Activated CD4-positive, alpha-beta T cell treated with anti-CD3 and anti-CD28 coated beads, Interleukin-2, amount 50 U/mL, for 1 hour (primary cell): Measurements from ENCODE around the gene CLEC16A.
"Not testable (repeated sequence)": the region's sequence is repeated elsewhere in the genome, so short reads cannot be mapped to it uniquely, and the experiment has no call there.

Experiments
- DNase-seq: peaks from one replicate; pipeline ENCODE4 v3.0.0-alpha.2; 2020

The CLEC16A gene

DNA sequence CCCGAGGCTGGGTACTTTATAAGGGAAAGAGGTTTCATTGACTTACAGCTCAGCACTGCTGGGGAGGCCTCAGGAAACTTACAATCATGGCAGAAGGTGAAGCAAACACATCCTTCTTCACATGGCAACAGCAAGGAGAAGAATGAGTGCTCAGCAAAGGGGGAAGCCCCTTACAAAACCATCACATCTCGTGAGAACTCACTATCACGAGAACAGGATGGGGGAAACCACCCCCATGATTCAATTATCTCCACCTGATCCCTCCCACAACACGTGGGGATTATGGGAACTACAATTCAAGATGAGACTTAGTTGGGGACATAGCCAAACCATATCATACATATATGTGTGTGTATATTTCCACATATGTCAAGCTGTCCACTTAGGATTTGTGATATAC lies 22.2 kb downstream of the CLEC16A start:
- not testable (repeated sequence) for DNase-seq

DNA sequence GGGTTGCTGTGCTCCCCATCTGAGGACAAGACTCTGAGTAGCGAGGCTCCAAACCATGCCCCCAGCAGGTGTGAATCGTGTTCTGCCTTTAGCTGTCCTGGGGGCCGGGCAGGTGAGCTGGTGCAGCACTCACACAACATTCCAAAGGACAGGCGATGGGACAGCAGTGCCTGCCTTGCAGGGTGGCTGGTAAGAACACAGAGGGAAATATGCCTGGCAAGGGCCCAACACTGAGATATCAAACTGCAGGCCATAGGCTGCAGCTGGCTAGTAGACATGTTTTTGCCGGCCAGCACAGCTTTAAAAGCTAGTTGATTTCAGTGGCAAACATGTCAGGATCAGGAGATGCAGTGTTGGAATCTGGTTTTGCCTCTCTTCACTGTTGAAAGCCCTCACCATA lies 23.6 kb downstream of the CLEC16A start:
- DNase-seq, result no peak

DNA sequence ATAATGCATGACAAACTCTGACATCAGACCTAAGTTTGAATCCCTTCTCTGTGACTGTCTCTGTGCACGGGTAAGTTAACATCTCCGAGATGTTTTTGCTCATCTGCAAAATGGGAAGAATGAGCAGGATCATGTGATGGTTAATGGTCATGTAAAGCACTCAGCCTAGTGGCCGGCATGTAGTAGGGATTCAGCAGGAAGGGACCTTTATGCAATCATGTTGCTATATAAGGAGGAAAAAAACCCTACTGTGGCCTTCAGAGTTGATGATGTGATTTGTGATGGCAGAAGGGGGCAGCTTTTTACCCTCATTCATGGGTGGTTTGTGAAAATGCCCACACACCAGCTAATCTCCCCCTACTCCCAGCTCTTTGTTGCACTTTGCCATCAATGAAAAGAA lies 24.1 kb downstream of the CLEC16A start:
- no peak for DNase-seq

DNA sequence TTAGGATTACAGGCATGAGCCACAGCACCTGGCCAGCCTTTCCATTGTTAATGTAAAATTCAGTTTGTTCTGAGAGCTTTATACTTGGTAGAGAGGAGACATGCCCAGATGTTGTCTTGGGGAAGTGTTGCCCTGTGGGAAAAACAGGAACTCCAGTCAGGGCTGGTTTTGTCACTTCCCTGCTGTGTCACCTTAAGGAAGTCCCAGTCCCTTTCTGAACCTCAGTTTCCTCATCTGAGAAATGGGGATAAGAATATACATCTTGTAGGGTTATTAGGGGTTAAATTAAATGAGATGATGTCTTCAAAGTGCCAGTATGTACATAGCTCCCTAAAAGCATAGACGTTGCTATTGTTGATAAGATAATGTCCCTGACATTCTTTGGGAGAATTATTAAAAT lies 25.3 kb downstream of the CLEC16A start:
- DNase-seq, result no peak

DNA sequence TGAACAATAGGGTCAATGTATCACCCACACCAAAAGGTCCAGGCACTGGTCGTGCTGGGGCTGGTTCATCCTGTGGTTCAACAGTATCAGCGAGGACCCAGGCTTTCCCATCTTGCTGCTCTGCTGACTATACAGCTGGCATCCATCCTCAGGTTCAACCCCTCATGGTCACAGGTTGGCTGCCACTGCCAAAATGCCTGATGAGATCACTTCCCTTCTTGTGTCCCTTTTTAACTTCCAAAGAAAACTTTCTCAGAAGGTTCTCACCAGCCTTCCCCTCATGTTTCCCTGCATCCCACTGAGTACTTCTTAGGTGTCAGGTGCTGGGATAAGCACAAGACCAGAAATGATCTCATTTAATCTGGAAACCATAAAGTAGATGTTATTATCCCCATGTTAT lies 25.7 kb downstream of the CLEC16A start:
- DNase-seq, result no peak

DNA sequence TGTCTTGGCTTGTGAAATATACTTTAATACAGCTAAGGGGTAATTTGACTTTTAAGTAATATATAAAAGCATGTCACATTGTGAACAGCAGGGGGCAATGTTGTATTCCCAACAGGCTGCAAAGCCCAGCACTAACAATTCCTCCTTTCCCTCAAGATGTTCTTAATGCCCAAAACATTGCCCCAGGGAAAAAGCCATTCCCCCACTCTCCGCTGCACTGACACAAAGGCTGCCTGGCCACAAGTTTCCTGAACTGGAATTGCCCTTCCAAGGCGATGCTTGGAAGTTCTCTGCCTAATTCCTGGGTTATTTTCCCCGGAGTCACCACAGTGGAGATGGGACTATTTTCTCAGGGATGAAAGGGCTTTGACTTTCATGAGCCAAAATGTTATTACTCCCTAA lies 27.2 kb downstream of the CLEC16A start:
- no peak for DNase-seq

DNA sequence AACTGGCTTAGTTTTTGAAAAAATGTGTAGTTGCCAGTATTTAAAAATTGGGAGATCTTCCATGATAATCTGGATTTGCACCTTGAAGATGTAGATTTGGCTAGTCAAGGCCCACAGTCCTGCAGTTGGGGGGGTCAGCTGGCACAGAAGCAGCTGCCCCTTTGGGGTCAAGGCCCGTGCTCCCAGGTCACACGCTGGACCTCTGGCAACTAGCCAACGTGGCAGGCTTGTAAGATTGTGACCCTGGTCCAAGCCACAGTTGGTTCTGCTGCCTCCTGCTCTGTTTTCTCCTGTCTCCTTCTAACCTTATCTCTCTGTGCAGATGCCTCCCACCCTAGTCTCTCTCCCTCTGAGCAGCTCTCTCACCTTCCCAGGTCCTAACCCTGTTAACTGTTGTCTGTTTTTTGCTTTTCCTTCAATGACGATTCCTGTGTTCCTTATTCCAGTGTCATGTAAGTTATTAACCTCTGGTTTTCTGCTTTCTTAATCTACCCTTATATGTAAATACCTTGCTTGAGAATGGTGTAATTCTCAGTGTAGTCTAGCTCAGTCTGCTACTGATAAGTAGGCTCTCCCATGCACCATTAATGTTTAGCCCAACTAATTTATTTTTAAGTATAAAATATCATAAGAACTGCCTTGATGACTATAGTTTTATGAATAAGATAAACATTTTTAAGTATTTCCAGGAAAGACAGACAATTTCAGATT lies 27.9 kb downstream of the CLEC16A start:
- DNase-seq, result no peak

DNA sequence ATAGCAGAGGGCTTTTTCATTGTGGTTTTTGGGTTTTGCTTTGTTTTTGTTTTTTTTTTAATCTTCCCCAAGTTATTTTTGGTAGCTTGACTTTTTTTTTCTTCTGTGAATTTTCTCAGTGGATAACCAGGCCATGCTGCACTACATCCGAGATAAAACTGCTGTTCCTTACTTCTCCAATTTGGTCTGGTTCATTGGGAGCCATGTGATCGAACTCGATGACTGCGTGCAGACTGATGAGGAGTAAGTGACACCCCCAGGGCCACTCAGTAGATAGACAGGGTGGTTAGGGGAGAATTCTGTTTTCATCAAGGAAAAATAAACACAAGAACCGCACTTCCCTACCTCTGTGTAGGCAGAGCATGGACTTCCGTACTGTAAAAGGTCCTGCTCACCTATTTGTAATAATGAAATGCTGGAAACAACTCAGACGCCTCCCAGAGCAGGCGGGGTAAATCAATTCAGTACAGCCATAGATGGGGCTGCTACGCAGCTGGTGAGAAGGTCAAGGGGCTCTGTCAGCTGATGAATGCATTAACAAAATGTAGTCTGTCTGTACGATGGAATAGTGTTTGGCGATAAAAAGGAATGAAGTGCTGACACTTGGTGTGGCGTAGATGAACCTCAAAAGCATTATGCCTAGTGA lies 28.6 kb downstream of the CLEC16A start:
- no peak for DNase-seq

DNA sequence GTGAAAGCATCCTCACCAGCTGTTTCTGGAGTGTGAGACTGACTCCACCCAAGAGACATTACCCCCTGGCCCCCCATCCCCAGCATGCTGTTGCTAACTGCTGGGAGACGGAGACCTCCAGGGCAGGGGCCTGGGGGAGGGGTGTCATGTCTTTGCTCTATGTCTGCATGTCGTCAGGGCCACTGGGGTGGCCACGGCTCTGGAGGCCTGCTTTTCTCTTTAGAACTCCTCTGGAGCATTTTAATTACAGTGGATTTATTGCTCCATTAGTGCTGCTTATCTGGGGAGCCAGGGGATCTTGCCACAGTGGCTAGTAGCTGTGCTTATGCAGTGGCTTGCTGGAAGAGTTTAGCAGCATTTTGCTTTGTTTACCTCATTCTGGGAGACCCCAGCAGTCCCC lies 32.3 kb downstream of the CLEC16A start:
- DNase-seq, result no peak

DNA sequence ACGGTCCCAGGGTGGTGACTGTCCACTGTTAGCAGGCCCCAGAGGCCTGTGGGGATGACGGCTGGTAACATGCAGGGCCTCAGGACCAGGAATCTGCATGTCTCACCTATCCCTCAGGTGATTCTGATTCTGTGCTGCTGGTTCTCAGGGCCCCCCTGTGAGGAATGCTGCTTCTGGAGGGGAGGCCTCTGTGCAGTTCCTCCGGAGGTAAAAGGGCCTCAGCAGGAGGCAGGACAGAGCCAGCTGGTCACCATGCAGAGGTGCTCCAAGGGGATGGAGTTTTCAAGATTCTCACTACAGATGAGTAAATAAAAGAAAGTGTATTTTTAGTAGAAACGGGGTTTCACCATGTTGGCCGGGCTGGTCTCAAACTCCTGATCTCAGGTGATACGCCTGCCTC lies 33.8 kb downstream of the CLEC16A start:
- no peak for DNase-seq

DNA sequence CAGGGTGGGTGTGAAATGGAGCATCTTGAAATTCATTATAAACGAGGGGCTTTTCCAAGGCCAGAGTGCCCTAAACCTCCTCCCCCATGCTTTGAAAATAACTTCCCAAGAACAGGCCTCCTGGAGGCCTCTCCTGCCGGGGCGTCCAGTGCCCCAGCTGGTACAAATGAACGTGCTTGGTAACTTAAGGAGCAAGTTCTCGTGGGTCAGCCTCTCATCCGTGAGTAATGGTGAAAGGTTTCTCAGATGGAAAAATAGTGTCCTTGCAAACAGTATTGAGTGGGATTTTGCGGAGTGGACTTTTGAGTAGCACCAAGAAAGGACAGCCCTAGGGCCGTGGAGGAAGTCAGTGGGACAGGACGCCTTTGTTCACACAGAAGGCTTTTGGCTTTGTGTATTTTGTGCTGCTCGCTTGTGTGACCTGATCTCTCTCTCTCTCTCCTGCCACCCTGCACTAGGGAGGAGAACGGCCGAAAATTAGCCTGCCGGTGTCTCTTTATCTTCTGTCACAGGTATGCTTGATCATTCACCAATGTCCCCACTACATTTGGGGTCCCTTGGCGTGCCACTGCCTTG lies 34.6 kb downstream of the CLEC16A start:
- DNase-seq, result no peak

DNA sequence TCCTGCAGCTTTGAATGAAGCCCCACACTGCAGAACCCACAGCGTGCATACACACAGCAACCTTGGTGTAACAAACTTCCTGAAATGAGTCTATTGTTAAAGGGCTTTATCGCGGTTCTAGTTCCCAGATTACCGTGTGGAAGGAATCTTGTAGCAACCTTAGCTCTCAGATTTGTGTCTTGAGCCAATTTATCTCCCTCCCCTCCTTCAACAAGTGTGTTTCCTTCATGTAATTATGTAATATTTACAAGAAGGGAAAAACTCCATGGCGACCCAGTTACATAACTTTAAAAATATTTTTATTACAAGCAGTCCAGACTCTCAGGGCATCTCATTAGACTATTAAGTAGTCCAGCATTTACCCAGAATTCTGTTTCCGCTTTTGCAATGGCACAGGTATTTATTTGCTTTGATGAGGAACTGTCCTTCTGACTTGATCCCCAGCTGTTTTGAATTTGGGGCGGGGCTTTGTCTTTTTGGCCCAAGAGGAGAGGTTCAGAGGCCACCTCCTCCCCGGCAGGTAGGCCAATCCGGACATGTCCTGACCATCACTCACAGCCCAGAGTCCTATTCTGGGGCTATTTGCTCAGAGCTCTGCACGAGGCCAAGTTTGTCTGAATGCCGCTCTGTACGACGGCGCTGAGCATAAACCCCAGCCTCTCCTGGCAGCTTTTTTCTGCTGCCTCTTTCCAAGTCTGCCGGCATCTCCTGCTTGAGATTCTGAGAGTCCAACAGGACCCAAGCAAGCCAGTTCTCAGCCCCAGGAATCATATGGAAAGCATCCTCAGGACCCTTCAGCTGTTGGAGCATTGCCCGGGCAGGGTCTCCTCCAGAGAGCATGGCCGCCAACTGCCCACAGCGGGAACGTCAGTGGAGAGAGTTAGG lies 35.6 kb downstream of the CLEC16A start:
- no peak for DNase-seq

DNA sequence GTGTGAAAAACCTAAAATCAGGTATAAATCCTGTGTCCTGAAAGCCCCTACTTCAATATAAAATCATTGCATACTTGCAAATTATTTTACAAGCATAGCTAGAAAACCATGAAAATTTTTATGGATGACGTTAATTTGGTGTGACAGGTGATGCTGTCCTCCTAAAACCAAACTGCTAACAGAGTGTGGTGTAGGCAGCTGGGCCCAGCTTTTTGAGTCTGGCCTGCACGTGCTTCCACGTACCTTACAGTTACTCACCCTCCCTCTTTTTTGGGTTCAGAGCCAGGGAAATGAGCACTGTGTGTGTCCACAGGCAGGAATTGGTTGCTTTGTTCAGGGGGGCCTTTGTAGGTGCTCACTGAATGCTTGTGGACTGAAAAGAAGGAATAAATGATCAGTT lies 36.4 kb downstream of the CLEC16A start:
- DNase-seq, result no peak

DNA sequence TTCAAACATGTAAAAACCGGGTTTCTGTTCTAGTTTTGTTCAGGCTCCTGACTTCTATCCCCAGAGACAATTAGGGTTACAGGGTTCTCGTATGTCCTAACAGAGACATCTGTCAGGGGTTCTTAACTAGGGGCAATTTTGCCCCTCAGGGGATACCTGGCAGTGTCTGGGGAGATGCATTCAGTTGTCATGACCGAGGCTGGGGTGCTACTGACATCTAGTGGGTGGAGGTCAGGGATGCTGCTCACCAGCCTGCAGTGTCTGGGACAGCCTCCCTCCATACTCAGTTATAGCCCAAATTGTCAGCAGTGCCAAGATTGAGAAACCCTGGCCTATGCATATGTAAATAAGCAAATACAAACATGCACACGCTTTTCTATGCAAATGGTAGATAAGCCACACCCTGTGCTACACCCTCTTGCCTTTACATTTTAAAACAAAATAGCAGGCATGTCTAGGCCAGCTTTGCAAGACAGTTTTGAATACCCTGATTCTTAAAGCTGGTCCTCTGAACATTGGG lies 37.4 kb downstream of the CLEC16A start:
- peak; percentile 33 for DNase-seq

DNA sequence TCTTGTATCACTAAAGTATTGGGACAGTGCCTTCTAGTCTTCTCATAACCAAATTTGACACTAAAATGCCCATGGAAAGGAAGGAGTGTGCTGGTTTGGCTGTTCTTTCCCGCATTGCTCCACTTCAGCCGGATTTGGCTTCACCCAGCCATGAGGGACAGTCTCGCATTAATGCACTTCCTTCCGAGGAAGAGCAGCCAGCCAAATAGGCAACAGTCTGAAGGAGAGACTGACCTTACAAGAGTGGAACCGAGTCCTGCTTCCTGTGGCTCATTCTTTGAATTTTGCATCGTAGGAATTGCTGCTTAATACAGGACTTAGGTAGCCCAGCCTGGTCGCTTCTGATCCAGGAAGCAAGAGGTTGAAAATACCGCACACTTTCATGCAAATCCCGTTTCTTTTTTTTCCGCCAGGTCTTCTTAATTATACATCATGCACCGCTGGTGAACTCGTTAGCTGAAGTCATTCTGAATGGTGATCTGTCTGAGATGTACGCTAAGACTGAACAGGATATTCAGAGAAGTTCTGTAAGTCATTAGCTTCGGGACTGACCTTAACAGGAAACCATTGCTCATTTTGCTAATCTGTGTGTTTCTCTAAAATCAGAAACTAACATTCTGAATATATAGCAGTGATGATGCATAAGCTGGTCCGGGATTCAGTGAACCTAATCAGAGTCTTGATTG lies 38.2 kb downstream of the CLEC16A start:
- no peak for DNase-seq

DNA sequence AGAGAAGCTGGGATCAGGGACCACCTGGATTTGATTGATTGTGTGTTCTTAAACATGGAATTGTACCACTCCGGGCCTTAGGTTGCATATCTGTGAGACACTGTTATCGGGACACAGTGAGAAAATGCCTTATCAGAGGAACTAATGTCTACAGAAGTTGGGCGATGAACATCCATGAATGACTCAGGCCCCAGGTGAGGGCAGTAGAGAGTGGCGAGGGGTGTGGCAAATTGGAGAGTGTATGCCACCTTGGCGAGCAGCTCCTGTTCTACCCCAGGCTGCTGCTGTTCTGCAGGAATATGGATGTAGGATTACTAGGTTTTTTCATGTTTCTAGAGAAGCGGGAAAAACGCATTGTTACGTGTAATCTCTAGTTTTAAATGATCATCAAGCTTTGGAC lies 38.8 kb downstream of the CLEC16A start:
- DNase-seq, result peak; percentile 11

DNA sequence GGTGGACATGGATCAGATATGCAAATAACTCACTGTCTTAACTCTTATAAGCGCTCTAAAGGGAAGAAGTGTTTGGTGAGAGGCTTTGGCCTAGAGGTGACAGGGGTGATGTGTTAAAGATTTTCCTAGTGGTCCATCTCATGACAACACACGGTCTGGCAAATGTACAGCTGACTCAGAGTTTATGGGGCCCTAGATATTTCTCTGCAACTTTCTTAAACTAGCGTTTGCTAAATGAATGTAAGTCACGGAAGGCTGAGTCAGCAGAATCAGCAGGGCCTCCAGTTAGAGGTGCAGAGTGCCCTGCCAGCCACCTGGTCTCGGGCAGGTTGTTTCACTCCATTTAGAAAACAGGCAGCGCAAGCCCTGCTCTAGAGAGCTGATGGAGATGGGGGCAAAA lies 40.1 kb downstream of the CLEC16A start:
- DNase-seq, result no peak

DNA sequence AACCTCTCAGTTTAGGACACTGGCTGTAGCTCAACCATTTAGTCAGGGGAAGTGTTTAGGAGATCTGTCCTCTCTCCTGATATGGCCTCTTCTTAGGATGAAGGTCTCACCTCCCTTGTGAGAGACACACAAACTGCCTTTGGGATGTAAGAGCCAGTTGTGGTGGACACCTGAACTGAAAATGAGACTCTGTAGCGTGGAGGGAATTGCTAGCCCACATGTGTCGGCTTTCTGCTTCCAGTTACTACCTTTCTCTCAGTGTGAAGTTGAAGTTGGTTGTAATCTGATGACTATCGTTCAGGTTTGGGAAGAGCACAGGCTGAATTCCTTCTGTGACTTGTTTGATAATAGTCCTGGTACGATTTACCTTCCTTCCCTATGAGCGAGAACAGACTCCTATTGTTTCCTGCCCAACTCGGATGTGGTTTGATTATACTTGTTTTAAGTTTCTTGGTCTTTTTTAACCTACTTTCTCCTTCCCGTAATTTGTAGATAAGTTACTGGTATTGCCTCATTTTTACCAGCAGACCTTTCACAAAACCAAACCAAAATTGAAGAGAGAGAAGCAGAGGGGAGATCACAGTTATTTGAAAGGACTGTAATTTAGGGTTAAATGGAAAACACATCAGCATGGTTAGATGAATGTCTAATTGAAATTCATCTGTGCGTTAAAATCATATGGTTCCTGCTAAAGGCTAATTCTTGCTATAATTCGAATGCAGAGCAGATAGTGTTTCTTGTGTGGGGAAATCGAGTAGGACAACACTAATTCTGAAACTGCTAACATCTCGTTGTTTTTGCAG lies 43.2 kb downstream of the CLEC16A start:
- no peak for DNase-seq

DNA sequence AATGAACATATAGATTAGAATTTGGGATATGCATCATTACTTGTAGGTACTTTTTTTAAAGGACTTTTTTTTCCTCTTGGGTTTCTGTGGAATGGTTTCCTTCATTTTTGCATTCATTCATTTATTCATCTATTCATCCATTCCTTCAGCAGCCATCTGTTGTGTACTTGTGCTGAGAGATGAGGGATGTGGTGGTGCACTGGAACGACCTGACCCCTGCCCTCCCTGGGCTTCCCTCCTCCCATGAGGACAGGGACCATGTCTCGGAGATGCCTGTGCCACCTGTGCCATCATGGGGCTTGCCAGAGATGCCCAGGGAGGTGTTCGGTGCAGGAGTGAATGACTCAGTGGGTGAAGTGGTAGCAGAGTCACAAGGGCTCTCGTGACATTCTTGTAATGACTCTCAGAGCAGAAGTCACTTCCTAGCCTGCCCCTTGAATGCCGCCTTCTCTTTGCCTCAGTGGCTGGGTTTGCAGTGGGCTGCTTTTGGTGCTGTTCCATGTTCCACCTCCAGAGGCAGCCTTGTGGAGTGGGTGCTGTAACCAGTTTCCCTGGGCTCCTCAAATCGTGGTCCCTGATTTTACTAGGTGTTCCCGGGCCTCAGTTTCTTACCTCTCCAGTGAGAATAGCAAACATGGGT lies 43.9 kb downstream of the CLEC16A start:
- peak; percentile 22 for DNase-seq

DNA sequence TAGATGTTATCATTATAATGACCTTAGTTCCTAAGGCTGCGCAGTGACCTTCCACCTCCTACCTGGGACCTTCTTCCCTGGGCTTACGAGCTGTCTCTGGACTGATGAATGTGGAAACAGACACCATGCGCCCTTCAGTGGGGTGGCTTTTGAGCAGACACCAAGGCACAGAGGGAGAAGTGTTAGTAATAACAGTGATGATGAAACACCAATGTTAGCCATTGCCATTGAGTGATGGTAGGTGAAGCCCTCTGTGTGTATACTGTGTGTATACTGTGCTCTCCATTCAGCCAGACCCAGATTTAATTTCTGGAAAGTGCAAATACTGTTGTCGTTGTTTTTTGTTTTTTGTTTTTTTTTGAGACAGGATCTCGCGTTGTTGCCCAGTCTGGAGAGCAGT lies 44.5 kb downstream of the CLEC16A start:
- no peak for DNase-seq

DNA sequence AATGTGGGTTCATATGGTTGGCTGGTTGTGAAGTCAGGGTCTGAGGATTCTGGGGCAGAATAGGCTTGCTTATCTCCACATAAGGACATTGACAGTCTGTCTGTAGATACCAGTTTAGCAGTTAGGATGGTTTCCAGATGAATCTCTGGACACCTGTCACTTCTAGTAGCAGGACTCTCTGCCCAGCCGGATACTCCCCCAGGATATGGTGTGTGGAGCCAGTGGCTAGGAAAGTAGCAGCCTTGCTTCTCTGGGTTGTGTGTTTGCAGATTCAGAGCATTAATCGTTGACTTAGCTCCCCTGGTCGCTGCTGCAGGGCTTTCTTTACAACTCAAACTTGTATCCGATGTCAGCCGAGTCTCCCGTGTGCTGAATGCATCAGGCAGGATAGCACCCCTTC lies 45.2 kb downstream of the CLEC16A start:
- DNase-seq, result no peak
